ENCODE data around the gene IL19.

GRCh38 chr1:206723462-206723804 is 47.1 kb upstream of the IL19 start:
- TF ChIP-seq, protein P1, sequence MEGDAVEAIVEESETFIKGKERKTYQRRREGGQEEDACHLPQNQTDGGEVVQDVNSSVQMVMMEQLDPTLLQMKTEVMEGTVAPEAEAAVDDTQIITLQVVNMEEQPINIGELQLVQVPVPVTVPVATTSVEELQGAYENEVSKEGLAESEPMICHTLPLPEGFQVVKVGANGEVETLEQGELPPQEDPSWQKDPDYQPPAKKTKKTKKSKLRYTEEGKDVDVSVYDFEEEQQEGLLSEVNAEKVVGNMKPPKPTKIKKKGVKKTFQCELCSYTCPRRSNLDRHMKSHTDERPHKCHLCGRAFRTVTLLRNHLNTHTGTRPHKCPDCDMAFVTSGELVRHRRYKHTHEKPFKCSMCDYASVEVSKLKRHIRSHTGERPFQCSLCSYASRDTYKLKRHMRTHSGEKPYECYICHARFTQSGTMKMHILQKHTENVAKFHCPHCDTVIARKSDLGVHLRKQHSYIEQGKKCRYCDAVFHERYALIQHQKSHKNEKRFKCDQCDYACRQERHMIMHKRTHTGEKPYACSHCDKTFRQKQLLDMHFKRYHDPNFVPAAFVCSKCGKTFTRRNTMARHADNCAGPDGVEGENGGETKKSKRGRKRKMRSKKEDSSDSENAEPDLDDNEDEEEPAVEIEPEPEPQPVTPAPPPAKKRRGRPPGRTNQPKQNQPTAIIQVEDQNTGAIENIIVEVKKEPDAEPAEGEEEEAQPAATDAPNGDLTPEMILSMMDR (IDR thresholded peaks at IDR 0.05) = no peak
- TF ChIP-seq POLR2AphosphoS5 (IDR thresholded peaks at IDR 0.05) = no peak
- no peak for TF ChIP-seq POLR2A (IDR thresholded peaks at IDR 0.05)
- no peak for TF ChIP-seq EP300 (IDR thresholded peaks at IDR 0.05)

All from stomach (tissue), 4 donors.